ENCODE measurements around the gene RELA.

The RELA gene

DNA sequence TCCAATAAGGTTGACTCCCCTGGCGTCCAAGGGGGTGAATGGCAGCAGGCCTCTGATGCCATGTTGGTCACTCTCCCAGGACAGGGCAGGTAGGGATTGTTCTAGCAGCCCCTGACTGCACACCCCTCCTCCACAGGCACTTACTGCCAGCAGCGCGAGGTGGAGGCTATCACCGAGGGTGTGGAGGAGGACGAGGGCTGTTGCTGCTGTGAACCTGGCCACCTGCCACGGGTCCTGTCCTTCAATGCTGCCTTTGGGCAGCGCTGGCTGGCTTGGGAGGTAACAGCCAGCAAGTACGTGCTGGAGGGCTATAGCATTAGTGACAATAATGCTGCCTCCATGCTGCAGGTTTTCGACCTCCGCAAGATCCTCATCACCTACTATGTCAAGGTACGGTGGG is 32.5 kb downstream of the RELA start:
- no peak for DNase-seq (ENCODE audit: low spot score)

GRCh38 chr11:65629579-65629978 is 33.1 kb downstream of the RELA start:
- DNase-seq (ENCODE audit: low spot score), result no peak

DNA sequence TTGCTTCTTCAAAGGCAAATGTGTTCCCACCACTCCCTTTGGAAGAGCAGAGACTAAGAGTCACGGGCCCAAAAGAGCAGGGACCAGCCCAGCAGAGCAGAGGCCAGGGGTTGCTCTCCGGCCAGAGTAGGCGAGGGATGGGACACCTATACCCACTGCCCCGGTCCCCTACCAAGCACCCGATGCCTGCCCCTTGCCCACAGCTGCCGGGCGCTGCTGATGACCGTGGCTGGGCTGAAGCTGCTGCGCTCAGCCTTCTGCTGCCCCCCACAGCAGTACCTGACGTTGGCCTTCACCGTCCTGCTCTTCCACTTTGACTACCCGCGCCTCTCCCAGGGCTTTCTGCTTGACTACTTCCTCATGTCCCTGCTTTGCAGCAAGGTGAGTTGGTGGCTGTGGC is 35.5 kb downstream of the RELA start:
- DNase-seq (ENCODE audit: low spot score), result no peak

- peak; percentile 78 for DNase-seq (ENCODE audit: low spot score)
Observed at GRCh38 chr11:65625628-65626342, 36.9 kb downstream of the RELA start.

GRCh38 chr11:65624931-65625627 is 37.6 kb downstream of the RELA start:
- DNase-seq (ENCODE audit: low spot score), result no peak

- DNase-seq (ENCODE audit: low spot score), result no peak
Observed at GRCh38 chr11:65623852-65624616, 38.7 kb downstream of the RELA start.

GRCh38 chr11:65623177-65623576 is 39.5 kb downstream of the RELA start:
- no peak for DNase-seq (ENCODE audit: low spot score)

GRCh38 chr11:65622011-65622410 is 40.7 kb downstream of the RELA start:
- no peak for DNase-seq (ENCODE audit: low spot score)

DNA sequence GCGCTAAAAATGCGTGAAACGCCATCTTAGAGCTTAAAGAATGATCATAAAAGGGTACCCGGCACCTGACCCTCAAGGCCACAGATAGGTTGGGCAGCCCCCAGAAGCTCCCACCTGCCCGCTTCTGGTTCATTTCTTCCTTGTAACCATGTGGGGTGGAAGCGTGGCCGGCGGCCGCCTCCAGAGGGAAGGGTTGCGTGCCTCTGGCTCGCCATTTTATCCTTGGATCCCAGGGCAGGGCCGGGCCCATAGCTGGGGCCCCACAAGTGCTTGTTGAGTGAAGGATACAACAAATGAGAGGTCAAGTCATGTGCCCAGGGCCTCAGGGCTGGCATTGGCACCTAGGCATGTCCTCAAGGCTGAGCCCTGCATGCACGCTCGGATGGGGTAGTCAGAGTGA is 41.3 kb downstream of the RELA start:
- no peak for DNase-seq (ENCODE audit: low spot score)

DNA sequence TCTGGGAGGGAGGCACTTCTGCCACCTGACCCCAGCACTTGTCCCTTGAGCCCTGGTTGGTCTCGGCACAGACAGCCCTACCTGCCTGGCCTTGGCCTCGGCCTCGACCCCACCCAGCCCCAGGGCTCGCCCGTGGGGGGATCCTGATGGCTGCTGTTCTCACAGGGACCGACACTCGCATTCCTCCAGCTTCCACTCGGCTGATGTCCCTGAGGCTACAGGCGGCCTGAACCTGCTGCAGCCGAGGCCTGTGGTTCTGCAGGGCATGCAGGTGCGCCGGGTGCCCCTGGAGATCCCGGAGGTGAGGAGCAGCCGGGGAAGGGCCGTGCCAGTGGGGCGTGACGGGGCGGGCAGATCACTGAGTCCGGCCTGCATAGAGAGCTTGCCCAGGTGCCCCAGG is 42.0 kb downstream of the RELA start:
- DNase-seq (ENCODE audit: low spot score), result no peak

GRCh38 chr11:65619281-65619928 is 43.3 kb downstream of the RELA start:
- DNase-seq (ENCODE audit: low spot score), result no peak

- no peak for DNase-seq (ENCODE audit: low spot score)
Observed at GRCh38 chr11:65618763-65619162, 44.0 kb downstream of the RELA start.

- DNase-seq (ENCODE audit: low spot score), result no peak
Observed at GRCh38 chr11:65617990-65618751, 44.5 kb downstream of the RELA start.

DNA sequence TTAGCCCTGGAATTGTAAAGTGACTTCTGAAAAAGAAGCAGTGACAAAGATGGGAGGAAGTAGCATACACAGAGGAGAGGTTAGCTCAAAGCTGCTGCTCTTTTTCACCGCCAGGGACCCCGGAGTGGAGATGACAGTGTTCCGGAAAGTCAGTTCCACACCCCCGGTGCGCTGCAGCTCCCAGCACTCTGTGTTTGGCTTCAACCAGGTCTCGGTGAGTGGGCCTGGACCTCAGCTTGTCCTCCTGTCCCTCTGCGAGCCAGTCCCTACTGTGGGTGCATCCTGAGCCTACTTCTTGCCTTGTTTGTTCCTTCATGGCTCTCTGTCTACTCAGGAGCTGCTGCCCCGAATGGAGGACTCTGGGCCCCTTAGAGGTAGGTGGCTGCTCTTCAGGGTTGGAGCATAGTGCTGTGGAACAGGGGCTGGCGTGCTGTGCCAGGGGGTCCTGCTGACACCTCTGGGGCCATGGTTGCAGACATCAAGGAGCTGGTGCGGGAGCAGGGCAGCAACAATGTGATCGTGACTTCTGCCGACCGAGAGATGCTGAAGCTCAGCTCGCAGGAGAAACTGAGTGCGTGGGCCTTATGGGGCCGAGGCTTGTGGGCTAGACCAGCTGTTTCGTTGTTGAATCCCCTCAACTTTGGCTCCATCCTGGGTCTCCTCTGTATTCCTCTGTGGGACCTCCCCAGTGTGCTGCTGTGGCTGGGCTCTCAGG is 45.4 kb downstream of the RELA start:
- no peak for DNase-seq (ENCODE audit: low spot score)

DNA sequence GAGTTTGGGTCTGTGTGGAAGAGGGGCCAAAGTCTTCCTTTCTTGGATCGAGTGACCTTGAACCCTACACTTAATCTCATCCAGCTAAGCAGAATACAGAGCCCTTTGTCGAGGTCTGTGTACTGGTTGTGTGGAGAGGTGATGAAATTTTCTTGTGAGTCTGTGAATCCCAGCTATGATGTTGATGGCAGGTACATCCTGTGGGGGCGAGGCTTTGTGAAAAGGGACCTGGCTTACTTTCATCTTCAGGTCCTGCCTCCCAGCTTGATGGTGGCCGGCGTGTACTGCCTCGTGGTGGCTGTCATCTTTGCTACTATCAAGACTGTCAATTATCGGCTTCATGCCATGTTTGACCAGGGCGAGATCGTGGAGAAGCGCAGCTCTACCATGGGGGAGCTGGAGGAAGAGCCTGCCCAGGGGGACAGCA is 46.1 kb downstream of the RELA start:
- DNase-seq (ENCODE audit: low spot score), result no peak

- peak; percentile 73 for DNase-seq (ENCODE audit: low spot score)
Observed at GRCh38 chr11:65615950-65616574, 46.7 kb downstream of the RELA start.

DNA sequence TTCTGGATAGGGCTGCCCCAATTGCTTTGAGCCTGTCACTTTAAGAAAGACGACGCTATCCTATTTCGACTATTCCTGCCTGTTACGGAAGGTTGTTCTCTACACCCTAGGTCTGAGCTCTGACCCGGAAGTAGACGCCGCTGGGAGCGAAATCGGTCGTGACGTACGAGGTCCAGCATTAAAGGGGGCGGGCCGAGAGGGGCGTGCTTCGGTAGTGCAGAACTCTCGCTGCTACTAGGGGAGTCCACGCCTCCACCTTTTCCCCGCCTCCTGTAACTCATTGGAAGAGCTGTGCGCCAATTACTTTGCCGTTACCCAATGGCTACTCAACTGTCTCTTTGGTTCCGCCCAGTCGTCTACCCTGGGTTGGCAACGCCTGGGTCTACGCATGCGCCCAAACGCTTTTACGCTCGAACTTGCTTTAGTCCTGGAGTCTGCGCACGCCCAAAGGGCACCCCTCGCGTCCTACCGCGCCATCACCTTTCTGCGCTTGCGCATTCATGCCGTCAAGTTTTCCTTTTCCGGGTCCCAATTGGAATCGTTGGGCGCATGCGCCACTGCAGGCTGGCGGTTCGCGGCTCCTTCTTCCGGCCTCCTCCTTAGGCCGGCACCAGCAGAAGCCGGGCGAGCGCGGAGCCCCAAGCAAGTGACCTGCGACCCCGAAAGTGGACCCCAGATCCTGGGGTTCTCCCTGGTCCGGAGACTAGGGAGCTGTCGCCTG is 47.3 kb downstream of the RELA start, which contains the start of gene PCNX3:
TSS of gene PCNX3 (plus strand) at position 548 of the 721 bp plus-strand sequence. CDS start 536 bp downstream, outside the sequence.
- DNase-seq (ENCODE audit: low spot score), result peak; percentile 100

DNA sequence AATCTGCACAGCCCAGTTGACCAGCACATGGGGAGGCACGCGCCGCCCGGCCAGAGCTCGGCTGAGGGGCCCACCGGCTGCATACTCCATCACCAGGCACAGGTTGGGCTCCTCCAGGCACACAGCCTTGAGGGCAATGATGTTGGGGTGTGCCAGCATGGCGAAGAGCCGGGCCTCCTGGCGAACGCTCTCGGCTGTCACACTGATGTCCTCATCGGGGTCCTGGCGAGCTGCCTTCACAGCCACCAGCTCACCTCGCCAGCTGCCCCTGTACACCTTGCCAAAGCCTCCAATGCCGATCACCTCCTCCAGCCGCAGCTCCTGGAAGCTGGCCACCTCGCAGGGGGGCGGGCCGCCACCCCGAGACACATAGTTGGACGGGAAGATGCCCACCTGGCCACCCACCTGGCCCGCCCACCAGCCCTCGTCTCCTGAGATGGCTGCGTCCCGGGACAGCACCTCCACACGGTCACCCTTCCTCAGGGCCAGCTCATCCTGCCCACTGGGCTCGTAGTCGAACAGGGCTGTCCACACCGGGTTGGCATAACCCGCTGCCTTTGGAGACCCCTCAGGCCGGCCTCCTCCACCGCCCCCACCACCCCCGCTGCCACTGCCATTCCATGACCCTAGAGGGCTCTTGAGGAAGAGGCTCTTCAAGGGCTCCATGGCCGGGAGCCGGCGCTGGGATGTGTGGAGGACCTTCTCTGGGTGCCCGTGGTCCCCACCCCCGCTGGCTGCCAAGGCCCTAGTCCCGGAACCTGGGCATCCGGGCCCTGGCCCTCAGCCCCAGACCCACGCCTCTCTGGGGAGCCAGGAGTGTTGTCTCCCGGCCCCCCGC is 49.4 kb downstream of the RELA start:
- no peak for DNase-seq (ENCODE audit: low spot score)

DNA sequence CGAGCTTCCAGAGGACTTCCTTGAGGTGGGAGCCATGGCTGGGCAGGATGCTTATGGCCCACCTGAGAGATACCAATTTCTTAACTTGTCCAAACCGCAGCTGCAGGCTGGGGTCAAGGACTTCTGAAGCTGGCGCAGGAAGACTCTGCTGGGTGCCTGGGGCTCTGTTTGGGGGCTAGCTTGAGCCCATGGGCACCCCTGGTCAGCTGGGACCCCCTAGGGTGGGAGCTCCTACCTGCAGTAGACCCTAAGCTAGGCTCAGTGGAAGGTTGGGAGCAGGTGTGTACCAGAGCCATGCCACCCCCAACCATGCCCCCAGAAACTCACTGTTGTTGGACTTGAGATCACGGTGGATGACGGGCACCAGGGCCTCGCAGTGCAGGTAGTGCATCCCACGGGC is 50.0 kb downstream of the RELA start:
- DNase-seq (ENCODE audit: low spot score), result no peak

Measured in AG20443 (cell line).